IMR-90 (cell line): Measurements from ENCODE around the gene MATK. TPM values are rescaled to one million over a fixed set of nuclear protein-coding genes. Genes with fewer than 3 reads are reported as not detected.

Experiments used
- ATAC-seq: fragments of 200-7000 bp; cut with Tn5 transposase; 2 replicates; pipeline ENCODE4 v1.9.1; 2020; ENCODE audit warnings: low read depth, mild to moderate bottlenecking, moderate library complexity
- BruUV-seq: library from RNA; stranded (reverse); fragments of 400-500 nt; replicated peaks from 2 replicates; lab custom pipeline; 2021; lab: Mats Ljungman, UMichigan
- CTCF ChIA-PET: fragments of 300-600 bp; formaldehyde crosslinking; extraction: SDS; loops from one replicate; lab custom pipeline; 2021; ENCODE audit warnings: antibody characterized with exemption; lab: Yijun Ruan, JAX
- POLR2A ChIA-PET: fragments of 300-600 bp; sonication (Branson Sonifier 250); formaldehyde crosslinking; loops from one replicate; lab custom pipeline; 2022; ENCODE audit warnings: antibody characterized with exemption; ENCODE audit not compliant: unreplicated experiment; lab: Charles Lee
- DNase-seq: peaks from one replicate; pipeline ENCODE4 v3.0.0; 2013
- H2AFZ ChIP-seq: replicated peaks from 2 replicates; pipeline ENCODE3; 2013; ENCODE audit warnings: low read length, mild to moderate bottlenecking; ENCODE audit not compliant: poor library complexity
- H2AK5ac ChIP-seq: 2 replicates; pipeline ENCODE4 v1.6.1; 2013; ENCODE audit warnings: low read depth, low read length, inconsistent platforms
- H2AK9ac ChIP-seq: replicated peaks from 2 replicates; pipeline ENCODE3; 2013; ENCODE audit warnings: mild to moderate bottlenecking, low read depth, low read length, moderate library complexity; ENCODE audit not compliant: poor library complexity
- H2BK120ac ChIP-seq: 2 replicates; pipeline ENCODE4 v1.6.1; 2013; ENCODE audit warnings: low read depth, low read length, inconsistent platforms
- H2BK15ac ChIP-seq: 3 replicates; pipeline ENCODE4 v1.6.1; 2013; ENCODE audit warnings: low read depth, low read length, inconsistent platforms
- H2BK20ac ChIP-seq: 2 replicates; pipeline ENCODE4 v1.6.1; 2013; ENCODE audit warnings: low read depth, mild to moderate bottlenecking, inconsistent platforms, low read length, moderate library complexity
- H2BK5ac ChIP-seq: 2 replicates; pipeline ENCODE4 v1.6.1; 2013; ENCODE audit warnings: mild to moderate bottlenecking, low read depth, low read length, inconsistent platforms; ENCODE audit not compliant: poor library complexity, severe bottlenecking
- H3K14ac ChIP-seq: replicated peaks from 2 replicates; pipeline ENCODE4 v1.6.1; 2013; ENCODE audit warnings: low read depth, low read length, inconsistent platforms
- H3K18ac ChIP-seq: 2 replicates; pipeline ENCODE4 v1.6.1; 2013; ENCODE audit warnings: low read depth, low read length, control low read depth
- H3K23ac ChIP-seq: 2 replicates; pipeline ENCODE4 v1.6.1; 2013; ENCODE audit warnings: low read depth, low read length, inconsistent platforms
- H3K27ac ChIP-seq: 2 replicates; pipeline ENCODE4 v1.5.1; 2013; ENCODE audit warnings: mild to moderate bottlenecking, control low read depth, low read length; ENCODE audit not compliant: insufficient read depth
- H3K27me3 ChIP-seq: 2 replicates; pipeline ENCODE4 v1.6.1; 2013; ENCODE audit warnings: low read length; ENCODE audit not compliant: control insufficient read depth, insufficient read depth
- H3K36me3 ChIP-seq: 2 replicates; pipeline ENCODE4 v1.6.1; 2013; ENCODE audit warnings: low read length, mixed read lengths; ENCODE audit not compliant: control insufficient read depth, insufficient read depth
- H3K4ac ChIP-seq: 2 replicates; pipeline ENCODE4 v1.6.1; 2013; ENCODE audit warnings: low read depth, low read length, inconsistent platforms
- H3K4me1 ChIP-seq: 2 replicates; pipeline ENCODE4 v1.6.1; 2013; ENCODE audit warnings: low read length, mixed read lengths; ENCODE audit not compliant: control insufficient read depth, insufficient read depth
- H3K4me2 ChIP-seq: 2 replicates; pipeline ENCODE4 v1.6.1; 2013; ENCODE audit warnings: low read depth, mild to moderate bottlenecking, control low read depth, low read length, moderate library complexity
- H3K4me3 ChIP-seq: 2 replicates; pipeline ENCODE4 v1.5.1; 2013; ENCODE audit warnings: low read depth, mild to moderate bottlenecking, control low read depth, low read length, moderate library complexity; ENCODE audit not compliant: insufficient read depth
- H3K56ac ChIP-seq: 2 replicates; pipeline ENCODE4 v1.6.1; 2013; ENCODE audit warnings: low read length, inconsistent platforms; ENCODE audit not compliant: insufficient read depth; ENCODE audit errors: extremely low read depth
- H3K79me1 ChIP-seq, 2 experiments: 2 replicates each; pipeline ENCODE4 v1.6.1; 2013; ENCODE audit warnings: low read length in 2 of 2, inconsistent platforms in 1 of 2, low read depth in 1 of 2
- H3K9ac ChIP-seq: 2 replicates; pipeline ENCODE4 v1.6.1; 2013; ENCODE audit warnings: low read depth, low read length, control low read depth
- H3K9me1 ChIP-seq: 2 replicates; pipeline ENCODE4 v1.6.1; 2013; ENCODE audit warnings: low read length, inconsistent platforms; ENCODE audit not compliant: insufficient read depth
- H3K9me3 ChIP-seq: 2 replicates; pipeline ENCODE4 v1.6.1; 2013; ENCODE audit warnings: low read length; ENCODE audit not compliant: control insufficient read depth, insufficient read depth
- H4K20me1 ChIP-seq: 2 replicates; pipeline ENCODE4 v1.6.1; 2013; ENCODE audit warnings: low read length, inconsistent platforms; ENCODE audit not compliant: insufficient read depth
- H4K5ac ChIP-seq: 2 replicates; pipeline ENCODE4 v1.6.1; 2013; ENCODE audit warnings: mild to moderate bottlenecking, low read depth, low read length, control low read depth
- H4K8ac ChIP-seq, 2 experiments: 2 replicates each; pipeline ENCODE4 v1.6.1; 2013; ENCODE audit warnings: low read depth in 2 of 2, low read length in 2 of 2, control low read depth in 1 of 2, inconsistent platforms in 1 of 2
- H4K91ac ChIP-seq: 2 replicates; pipeline ENCODE4 v1.6.1; 2013; ENCODE audit warnings: low read depth, low read length, inconsistent platforms; ENCODE audit not compliant: insufficient read depth
- BHLHE40 ChIP-seq: fragments of 150-350 bp; IDR thresholded peaks from 2 replicates; pipeline ENCODE4 v1.6.1; 2016; ENCODE audit warnings: mild to moderate bottlenecking, low read depth, low read length
- CHD1 ChIP-seq: IDR thresholded peaks from 2 replicates; pipeline ENCODE4 v1.6.1; 2012; ENCODE audit warnings: low read depth, low read length, improper control_type of control experiment
- MAFK ChIP-seq: IDR thresholded peaks from 2 replicates; pipeline ENCODE4 v1.6.1; 2012; ENCODE audit warnings: low read depth, low read length, improper control_type of control experiment
- MXI1 ChIP-seq: IDR thresholded peaks from 2 replicates; pipeline ENCODE4 v1.6.1; 2012; ENCODE audit warnings: low read depth, mild to moderate bottlenecking, low read length, moderate library complexity, borderline replicate concordance
- NFE2L2 ChIP-seq: fragments of 150-350 bp; IDR thresholded peaks from 2 replicates; pipeline ENCODE4 v1.6.1; 2016; ENCODE audit warnings: low read depth, mild to moderate bottlenecking, low read length
- RFX5 ChIP-seq: IDR thresholded peaks from 2 replicates; pipeline ENCODE4 v1.8.0; 2012; ENCODE audit warnings: low read depth, mild to moderate bottlenecking, low read length, moderate library complexity
- USF2 ChIP-seq: fragments of 150-350 bp; IDR thresholded peaks from 2 replicates; pipeline ENCODE4 v1.6.1; 2017; ENCODE audit warnings: mild to moderate bottlenecking, antibody characterized with exemption, low read length, low read depth
- WGBS, 2 experiments: methylation state at CpG; one replicate each; pipeline versions ENCODE4 v1.1.5 to v1.1.7; 2013; ENCODE audit warnings: missing lambda C conversion rate in 2 of 2; ENCODE audit not compliant: insufficient read length in 1 of 2; ENCODE audit errors: extremely low coverage in 2 of 2; 5-methylcytosine and 5-hydroxymethylcytosine counted together
- dilution Hi-C: fragments of 300-500 bp; cut with HindIII; formaldehyde crosslinking; loops from one replicate; pipeline ENCODE4 v1.14.3; 2018; ENCODE audit warnings: low sequenced_read_pairs; ENCODE audit not compliant: unreplicated experiment
- in situ Hi-C: fragments of 300-500 bp; cut with MboI; formaldehyde crosslinking; loops from 3 replicates; pipeline ENCODE4 v1.14.3; 2019; ENCODE audit warnings: low sequenced_read_pairs, inconsistent platforms, mixed read lengths
- intact Hi-C: fragments of 100-400 bp; cut with micrococcal nuclease; formaldehyde crosslinking; loops from 2 replicates; pipeline ENCODE4 v1.10.0; 2022
- polyA plus RNA-seq, 3 experiments: library from polyadenylated mRNA; depleted of rRNA; stranded (reverse); fragments of >200 nt; gene quantifications; 2 replicates each; pipeline ENCODE4 v1.2.3, GENCODE V29; 2012; ENCODE audit warnings: low replicate concordance in 1 of 3
- total RNA-seq: library from RNA; depleted of rRNA; stranded (reverse); fragments of >200 nt; gene quantifications from 2 replicates; pipeline ENCODE4 v1.2.3, GENCODE V29; 2012

Gene MATK
- total and polyA plus RNA-seq, 2 of the 4 experiments (the other 2 are of a cell fraction), result not detected

DNA sequence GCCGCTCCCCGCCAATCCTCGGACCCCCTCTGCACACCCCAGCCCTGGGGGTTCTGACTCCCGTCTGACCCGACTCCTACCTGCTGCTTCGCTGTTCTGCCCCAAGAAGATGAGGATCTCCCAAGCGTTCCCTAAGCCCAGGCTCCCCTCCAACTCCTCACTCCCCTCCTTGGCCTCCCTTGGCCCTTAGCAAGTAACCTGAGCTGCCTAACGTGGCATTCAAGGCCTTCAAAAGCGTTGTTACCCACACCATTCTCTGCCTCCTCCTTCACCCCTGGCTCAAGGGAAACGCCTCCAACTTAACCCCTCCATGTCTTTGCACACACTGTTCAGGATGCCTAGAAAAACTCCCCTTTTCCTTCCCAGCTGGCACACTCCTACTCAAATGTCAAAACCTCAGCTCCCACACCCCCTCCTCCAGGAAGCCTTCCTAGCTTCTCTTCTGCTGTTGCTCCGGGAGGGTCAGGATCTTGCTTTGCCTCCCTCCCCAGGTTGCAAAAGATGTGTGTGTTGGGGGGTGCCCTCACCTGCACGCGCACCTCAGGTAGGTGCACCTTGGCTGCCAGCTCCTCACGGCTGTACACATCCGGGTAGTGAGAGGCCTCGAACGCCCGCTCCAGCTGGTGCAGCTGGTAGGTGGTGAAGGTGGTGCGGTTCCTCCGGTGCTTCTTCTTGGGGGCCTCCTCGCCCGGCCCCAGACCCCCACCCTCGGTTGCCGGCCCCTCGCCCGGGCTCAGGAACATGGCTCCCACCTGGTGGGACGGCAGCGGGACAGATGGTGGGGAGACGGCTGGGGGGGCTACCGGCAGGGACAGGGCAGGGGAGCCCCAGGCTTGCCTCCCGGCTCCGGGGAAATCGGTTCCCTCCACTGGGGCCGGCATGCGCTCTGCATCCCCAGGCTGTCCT lies 14.9 kb downstream of the MATK start:
- Histone ChIP-seq H4K8ac (no peak overlapping the region), H4K91ac (no peak overlapping the region), H3K4me3 (no peak overlapping the region), H3K79me1 (0 out of 4 replicates have a peak, but pooled peaks cover 0 to 5% of the 10 kb centered on the region in 2 experiments), H2AK5ac (no peak overlapping the region), H2BK20ac (no peak overlapping the region), H4K5ac (no peak overlapping the region), H3K9ac (no peak overlapping the region), H2BK15ac (no peak overlapping the region), H4K20me1 (no peaks in the 10 kb centered on the region), H3K56ac (no peak overlapping the region), H3K4ac (no peak overlapping the region), H3K9me3 (no peaks in the 10 kb centered on the region), H3K27ac (no peak overlapping the region), H3K23ac (no peak overlapping the region), H2AFZ (no peak overlapping the region), H2AK9ac (no peak overlapping the region), H3K4me1 (no peaks in the 10 kb centered on the region), H3K27me3 (peaks cover 5% of the 10 kb centered on the region; the same call in 1 of the 2 replicates), H2BK5ac (no peak overlapping the region), H3K9me1 (no peaks in the 10 kb centered on the region), H3K4me2 (no peak overlapping the region), H3K18ac (no peak overlapping the region), H3K36me3 (peaks cover 22% of the 10 kb centered on the region), H3K14ac (no peak overlapping the region), H2BK120ac (no peak overlapping the region)
- ChIA-PET CTCF (no interaction called here), POLR2A (no interaction called here)
- TF ChIP-seq BHLHE40 (no peak), MAFK (no peak), USF2 (no peak), MXI1 (no peak), RFX5 (no peak), CHD1 (no peak), NFE2L2 (no peak)
- DNase-seq (no peak), ATAC-seq (no peak)
- no TSS peak for BruUV-seq
- dilution Hi-C loops (no loop called here), in situ Hi-C loops (no loop called here), intact Hi-C loops (no loop called here)
- 33% methylated on average over 2 of the region's 35 CpGs; no CpG with 5 or more reads in 1 of the 2 experiments for WGBS, 2 experiments
